Peyer's patch (tissue), 4 donors: ENCODE data around the gene DNAJC6.

ENCODE experiments used
- CTCF ChIP-seq, 6 experiments: fragments of 450-650 bp in 4 of 6; fragments of 200-600 bp in 2 of 6; sonication (generic) in 1 of 6; IDR thresholded peaks; one replicate each; pipeline ENCODE4 v1.5.1; 2017 to 2019; ENCODE audit warnings: antibody characterized with exemption in 6 of 6, mild to moderate bottlenecking in 3 of 6, moderate library complexity in 1 of 6
- POLR2A ChIP-seq, 2 donors: fragments of 450-650 bp; IDR thresholded peaks; one replicate each; pipeline ENCODE4 v1.5.1; 2017; ENCODE audit warnings: antibody characterized with exemption in 2 of 2, mild to moderate bottlenecking in 2 of 2, moderate library complexity in 2 of 2

- no peak for TF ChIP-seq CTCF (IDR thresholded peaks at IDR 0.05)
- TF ChIP-seq POLR2A (IDR thresholded peaks at IDR 0.05), result no peak
Measured at GRCh38 chr1:65456481-65456880, 147.1 kb downstream of the DNAJC6 start.
